ENCODE results near the gene RRAGC.

DNA sequence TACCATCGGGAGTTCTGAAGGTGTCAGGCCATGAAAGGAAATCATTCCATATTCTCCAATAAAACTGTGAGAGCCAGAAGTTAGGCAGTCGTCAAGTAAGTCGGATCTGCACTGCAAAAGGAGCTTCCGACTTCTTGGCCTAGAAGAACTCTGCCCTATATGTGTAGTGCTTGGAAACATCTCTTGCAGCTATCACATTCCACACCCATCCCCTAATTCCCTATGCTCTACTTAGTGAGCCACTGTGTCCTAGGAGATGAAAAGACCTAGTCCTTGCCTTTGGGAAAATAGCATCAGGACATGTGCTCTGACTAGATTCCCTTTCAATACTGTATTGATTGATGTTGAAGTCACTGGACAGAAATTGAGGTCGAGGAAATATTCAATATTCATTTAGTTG lies 30.0 kb upstream of the RRAGC start:
- TF ChIP-seq CTCF (conservative IDR thresholded peaks at IDR 0.05; ENCODE audit: low read length): no peak
- TF ChIP-seq EZH2phosphoT487 (IDR thresholded peaks at IDR 0.05; ENCODE audit: borderline replicate concordance): no peak

Data from Loucy (cell line).